Spleen (tissue), 11 donors: ENCODE measurements around the gene DNMT1. TPM values are rescaled to one million over a fixed set of nuclear protein-coding genes. Genes with fewer than 3 reads are reported as not detected.

Experiments
- DNase-seq: peaks from one replicate; pipeline ENCODE4 v3.0.0-alpha.2; 2020
- H3K27ac ChIP-seq, 8 donors: fragments of 200-600 bp; sonication (generic) in 7 of 8; 1 replicate in 4 of 8; 2 replicates in 4 of 8; pipeline versions ENCODE4 v1.5.0 to v1.8.0; 2016 to 2021; ENCODE audit warnings: inconsistent platforms in 4 of 8, mild to moderate bottlenecking in 4 of 8, moderate library complexity in 1 of 8
- H3K27me3 ChIP-seq, 7 donors: fragments of 200-600 bp; sonication (generic) in 6 of 7; replicated peaks in 1 of 7; 1 replicate in 4 of 7; 2 replicates in 3 of 7; pipeline versions ENCODE4 v1.5.0 to v1.8.0; 2016 to 2021; ENCODE audit warnings: inconsistent platforms in 3 of 7, mild to moderate bottlenecking in 1 of 7
- H3K36me3 ChIP-seq, 6 donors: fragments of 200-600 bp; sonication (generic) in 5 of 6; 1 replicate in 4 of 6; 2 replicates in 2 of 6; pipeline versions ENCODE4 v1.5.0 to v1.8.0; 2016 to 2021; ENCODE audit warnings: inconsistent platforms in 2 of 6
- H3K4me1 ChIP-seq, 6 donors: fragments of 200-600 bp; sonication (generic) in 5 of 6; 1 replicate in 3 of 6; 2 replicates in 3 of 6; pipeline versions ENCODE4 v1.5.0 to v1.8.0; 2016 to 2021; ENCODE audit warnings: inconsistent platforms in 3 of 6
- H3K4me3 ChIP-seq, 8 donors: fragments of 200-600 bp; sonication (generic) in 7 of 8; 1 replicate in 4 of 8; 2 replicates in 4 of 8; pipeline versions ENCODE4 v1.5.0 to v1.8.0; 2016 to 2021; ENCODE audit warnings: inconsistent platforms in 4 of 8, mild to moderate bottlenecking in 4 of 8, moderate library complexity in 2 of 8
- H3K9me3 ChIP-seq, 8 donors: fragments of 200-600 bp; sonication (generic) in 7 of 8; 1 replicate in 4 of 8; 2 replicates in 4 of 8; pipeline versions ENCODE4 v1.5.0 to v1.8.0; 2016 to 2021; ENCODE audit warnings: inconsistent platforms in 4 of 8
- POLR2A ChIP-seq, 3 donors: fragments of 450-650 bp; IDR thresholded peaks; one replicate each; pipeline ENCODE4 v1.5.1; 2017; ENCODE audit warnings: antibody characterized with exemption in 3 of 3, mild to moderate bottlenecking in 1 of 3
- POLR2AphosphoS5 ChIP-seq, 3 donors: sonication (generic); formaldehyde crosslinking; IDR thresholded peaks; one replicate each; pipeline ENCODE4 v1.5.1; 2017; ENCODE audit warnings: antibody characterized with exemption in 3 of 3
- WGBS, 5 donors: extraction: QIAGEN DNeasy Blood & Tissue Kit in 3 of 5; methylation state at CpG; one replicate each; pipeline versions ENCODE4 v1.1.5 to v1.1.7; 2013 to 2018; 5-methylcytosine and 5-hydroxymethylcytosine counted together
- intact Hi-C: fragments of 100-400 bp; cut with DNase I; formaldehyde crosslinking; loops from one replicate; pipeline ENCODE4 v1.15.0; 2023; ENCODE audit warnings: low total_unique reads
- polyA plus RNA-seq, 3 donors: library from polyadenylated mRNA; stranded (reverse); fragments of 200-250 nt; gene quantifications; one replicate each; pipeline ENCODE4 v1.2.1, GENCODE V29; 2013
- total RNA-seq, 7 donors: library from RNA; depleted of rRNA in 3 of 7; stranded (reverse); fragments of >200 nt in 3 of 7; fragmentation: NEBNext Ultra II Directional in 4 of 7; extraction: Animal tissue kit (Norgen Biotek cat#: 25700) in 4 of 7; gene quantifications; one replicate each; pipeline versions ENCODE4 v1.1.0 to v1.2.1, GENCODE V29; 2016 to 2021
- TF ChIP-seq, protein P1 (sequence below), 11 experiments: fragments of 200-600 bp in 7 of 11; fragments of 450-650 bp in 4 of 11; sonication (generic) in 4 of 11; IDR thresholded peaks in 8 of 11; conservative IDR thresholded peaks in 3 of 11; 1 replicate in 7 of 11; 2 replicates in 4 of 11; pipeline versions ENCODE4 v1.4.0 to v1.8.0; 2016 to 2021; ENCODE audit warnings: antibody characterized with exemption in 11 of 11, inconsistent platforms in 4 of 11, mild to moderate bottlenecking in 1 of 11
- donor health status: healthy with polysubstance abuse.
- donor health status: DM: no; HTN: no; CAD: no; lungs with moderate emphysema.
- donor health status: DM: no; HTN: no; CAD: no.
- donor health status: Bipolar disorder and iron deficiency.
- donor health status: healthy.
- donor health status: DM: no; HTN: no; CAD: no.
- donor health status: DM: yes; HTN: yes; CAD: no.

The DNMT1 gene
- total and polyA plus RNA-seq, 10 donors, result 40.6 to 131 (median 71.8) TPM

DNA sequence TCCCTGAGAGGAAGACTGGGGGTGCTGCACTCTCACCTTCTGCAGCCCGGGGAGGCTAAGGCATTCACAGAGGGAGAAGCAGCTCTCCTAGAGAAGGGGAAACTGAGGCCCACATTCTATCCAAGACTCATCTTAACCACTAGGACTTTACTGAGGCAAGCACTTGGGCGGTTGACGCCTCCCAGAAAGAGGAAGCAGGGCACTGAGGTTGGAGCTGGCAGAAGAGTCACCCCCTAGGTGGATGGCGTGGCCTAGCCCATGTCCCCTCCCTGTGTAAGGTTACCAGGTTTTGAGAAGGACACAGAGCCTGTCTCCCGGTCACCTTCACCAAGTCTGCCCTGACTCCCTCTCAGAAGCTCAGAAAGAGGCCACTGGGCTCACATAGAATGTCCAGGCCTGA, 33.6 kb upstream of the DNMT1 start:
- intact Hi-C loops, result no loop called here
- Histone ChIP-seq H3K36me3 (peaks cover 0 to 14% (median 9%) of the 10 kb centered on the region in 6 donors), H3K27me3 (peaks cover 0 to 18% (median 0%) of the 10 kb centered on the region in 7 donors), H3K9me3 (no peaks in the 10 kb centered on the region), H3K4me1 (peaks cover 9 to 45% (median 26%) of the 10 kb centered on the region in 6 donors), H3K27ac (no peak overlapping the region), H3K4me3 (no peak overlapping the region)
- DNase-seq, result no peak
- 53 to 81% (median 62%) methylated on average over 5 of the region's 5 CpGs for WGBS, 5 donors
- TF ChIP-seq POLR2A (IDR thresholded peaks at IDR 0.05), result no peak
- no peak for TF ChIP-seq POLR2AphosphoS5 (IDR thresholded peaks at IDR 0.05)
- TF ChIP-seq, protein P1, sequence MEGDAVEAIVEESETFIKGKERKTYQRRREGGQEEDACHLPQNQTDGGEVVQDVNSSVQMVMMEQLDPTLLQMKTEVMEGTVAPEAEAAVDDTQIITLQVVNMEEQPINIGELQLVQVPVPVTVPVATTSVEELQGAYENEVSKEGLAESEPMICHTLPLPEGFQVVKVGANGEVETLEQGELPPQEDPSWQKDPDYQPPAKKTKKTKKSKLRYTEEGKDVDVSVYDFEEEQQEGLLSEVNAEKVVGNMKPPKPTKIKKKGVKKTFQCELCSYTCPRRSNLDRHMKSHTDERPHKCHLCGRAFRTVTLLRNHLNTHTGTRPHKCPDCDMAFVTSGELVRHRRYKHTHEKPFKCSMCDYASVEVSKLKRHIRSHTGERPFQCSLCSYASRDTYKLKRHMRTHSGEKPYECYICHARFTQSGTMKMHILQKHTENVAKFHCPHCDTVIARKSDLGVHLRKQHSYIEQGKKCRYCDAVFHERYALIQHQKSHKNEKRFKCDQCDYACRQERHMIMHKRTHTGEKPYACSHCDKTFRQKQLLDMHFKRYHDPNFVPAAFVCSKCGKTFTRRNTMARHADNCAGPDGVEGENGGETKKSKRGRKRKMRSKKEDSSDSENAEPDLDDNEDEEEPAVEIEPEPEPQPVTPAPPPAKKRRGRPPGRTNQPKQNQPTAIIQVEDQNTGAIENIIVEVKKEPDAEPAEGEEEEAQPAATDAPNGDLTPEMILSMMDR (IDR thresholded peaks at IDR 0.05 in 8 of 11, conservative IDR thresholded peaks at IDR 0.05 in 3 of 11), result no peak

DNA sequence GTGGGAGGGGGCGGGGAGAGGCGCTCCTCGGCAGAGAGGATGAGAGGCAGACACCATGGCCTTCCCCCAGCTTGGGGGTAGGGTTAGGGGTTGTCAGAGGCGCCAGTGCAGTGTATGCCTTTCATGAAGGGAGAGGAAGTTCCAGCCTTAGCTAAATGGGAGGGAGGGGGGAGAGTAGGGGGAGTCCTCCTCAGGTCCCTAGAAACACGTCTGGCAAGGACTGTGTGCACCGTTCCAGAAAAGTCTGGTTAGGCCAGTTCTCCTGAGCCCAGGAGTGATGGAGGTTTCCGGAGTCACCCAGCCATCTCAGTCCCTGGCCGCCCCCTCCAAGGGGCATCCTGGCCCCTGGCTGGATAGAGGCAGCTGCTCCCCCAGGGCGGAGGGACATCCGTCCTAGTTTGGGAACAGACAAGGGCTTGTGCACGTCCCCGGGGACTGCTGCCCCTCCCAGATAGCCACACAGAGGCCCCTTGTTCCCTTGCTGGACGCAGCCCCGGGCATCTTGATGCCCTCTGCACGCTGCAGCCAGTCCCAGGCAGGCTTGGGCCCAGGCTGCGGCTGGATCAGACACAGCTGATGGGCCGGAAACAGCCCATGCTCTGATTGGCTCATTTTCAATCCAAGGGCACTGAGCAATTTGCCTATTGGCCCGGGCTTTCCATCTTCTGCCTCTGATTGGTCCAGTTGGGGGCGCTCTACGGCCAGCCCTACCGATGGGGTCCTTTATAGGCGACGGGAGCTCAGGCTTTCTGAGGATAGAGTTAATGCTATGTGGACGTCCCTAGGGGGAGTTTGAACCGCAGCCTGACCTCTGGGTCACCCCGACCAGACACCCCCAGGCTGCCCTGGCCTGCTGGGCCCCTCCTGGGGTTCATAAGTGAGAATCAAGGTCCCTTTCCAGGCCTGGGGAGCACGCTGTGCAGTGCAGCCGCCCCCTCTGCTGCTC, 32.5 kb upstream of the DNMT1 start:
- WGBS, 5 donors, result 76 to 88% (median 84%) methylated on average over 20 to 28 of the region's 28 CpGs
- intact Hi-C loops, result no loop called here
- no peak overlapping the region for H3K4me3 ChIP-seq
- TF ChIP-seq, protein P1 (IDR thresholded peaks at IDR 0.05 in 8 of 11, conservative IDR thresholded peaks at IDR 0.05 in 3 of 11), result no peak
- TF ChIP-seq POLR2AphosphoS5 (IDR thresholded peaks at IDR 0.05) (no peak), POLR2A (IDR thresholded peaks at IDR 0.05) (no peak)
- DNase-seq, result no peak
- peak overlapping the region in 3 of 8 donors; percentile 21 to 35 (median 22) for H3K27ac ChIP-seq
- H3K9me3 ChIP-seq, result no peaks in the 10 kb centered on the region
- peaks cover 9 to 49% (median 27%) of the 10 kb centered on the region in 6 donors for H3K4me1 ChIP-seq
- H3K27me3 ChIP-seq, result peaks cover 0 to 18% (median 0%) of the 10 kb centered on the region in 7 donors
- H3K36me3 ChIP-seq, result peaks cover 0 to 15% (median 9%) of the 10 kb centered on the region in 6 donors

DNA sequence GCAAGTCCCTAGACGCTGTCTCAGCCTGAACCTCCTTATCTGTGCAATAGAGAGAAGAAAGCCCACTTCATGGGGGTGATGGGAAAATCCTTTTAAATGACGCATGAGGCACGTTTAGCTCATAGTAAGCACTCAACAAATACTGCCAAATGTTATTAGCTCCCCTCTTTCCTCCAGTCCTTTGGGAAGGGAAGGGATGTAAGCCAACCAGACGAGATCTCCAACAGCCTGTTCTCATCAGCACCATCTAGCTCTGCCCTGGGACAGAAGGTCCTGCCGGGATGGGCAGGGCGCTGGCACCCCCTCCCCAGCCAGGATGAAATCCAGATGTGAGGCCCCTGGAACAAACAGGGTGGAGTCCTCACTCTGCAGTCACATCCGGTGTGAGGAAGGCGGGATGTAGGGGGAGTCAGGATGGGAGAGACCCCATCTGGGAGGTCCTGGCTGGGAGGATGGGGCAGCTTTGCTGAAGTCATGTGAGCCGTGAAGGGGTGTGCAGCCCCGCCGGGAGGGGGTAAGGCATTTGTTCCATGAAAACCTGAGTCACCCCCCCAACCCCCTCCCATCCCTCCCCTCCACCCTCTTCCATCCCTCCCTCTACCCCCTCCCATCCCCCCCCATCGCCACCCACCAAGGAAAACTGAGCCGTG, 31.7 kb upstream of the DNMT1 start:
- H3K4me3 ChIP-seq, result no peak overlapping the region
- peaks cover 0 to 18% (median 0%) of the 10 kb centered on the region in 7 donors for H3K27me3 ChIP-seq
- no peaks in the 10 kb centered on the region for H3K9me3 ChIP-seq
- peak overlapping the region in 4 of 8 donors; percentile 20 to 35 (median 22) for H3K27ac ChIP-seq
- no peak for TF ChIP-seq POLR2A (IDR thresholded peaks at IDR 0.05)
- TF ChIP-seq, protein P1 (IDR thresholded peaks at IDR 0.05 in 8 of 11, conservative IDR thresholded peaks at IDR 0.05 in 3 of 11), result no peak
- TF ChIP-seq POLR2AphosphoS5 (IDR thresholded peaks at IDR 0.05), result peak in 2 of 3 donors; percentile 17 to 50
- 65 to 77% (median 68%) methylated on average over 12 to 13 of the region's 13 CpGs for WGBS, 5 donors
- DNase-seq, result no peak
- H3K4me1 ChIP-seq, result peaks cover 9 to 45% (median 24%) of the 10 kb centered on the region in 6 donors
- intact Hi-C loops, result no loop called here
- peaks cover 0 to 15% (median 9%) of the 10 kb centered on the region in 6 donors for H3K36me3 ChIP-seq
